ENCODE data around the gene TAF15.
A peak's percentile ranks its signal among the peaks of the same experiment; 100 is the strongest.

Gene TAF15

GRCh38 chr17:35847633-35848373, 38.5 kb downstream of the TAF15 start:
- TF ChIP-seq CTCF (IDR thresholded peaks at IDR 0.05) = no peak

- TF ChIP-seq CTCF (IDR thresholded peaks at IDR 0.05) = peak; percentile 85
Measured at GRCh38 chr17:35849469-35850348, 40.4 kb downstream of the TAF15 start.

GRCh38 chr17:35855965-35856364, 46.7 kb downstream of the TAF15 start:
- no peak for TF ChIP-seq CTCF (IDR thresholded peaks at IDR 0.05)

- no peak for TF ChIP-seq CTCF (IDR thresholded peaks at IDR 0.05)
Measured at GRCh38 chr17:35856603-35857002, 47.3 kb downstream of the TAF15 start.

- no peak for TF ChIP-seq CTCF (IDR thresholded peaks at IDR 0.05)
Measured at GRCh38 chr17:35864853-35865252, 55.6 kb downstream of the TAF15 start.

GRCh38 chr17:35865412-35866340, 56.4 kb downstream of the TAF15 start:
- TF ChIP-seq CTCF (IDR thresholded peaks at IDR 0.05) = no peak

- no peak for TF ChIP-seq CTCF (IDR thresholded peaks at IDR 0.05)
Measured at GRCh38 chr17:35866341-35866950, 57.2 kb downstream of the TAF15 start.

Measured in LNCAP (cell line).